Stimulated activated CD4-positive, alpha-beta T cell treated with anti-CD3 and anti-CD28 coated beads, Interleukin-4, amount 100 ng/mL, for 24 hours (primary cell): ENCODE results near the gene TNFSF8.
A peak's percentile ranks its signal among the peaks of the same experiment; 100 is the strongest.

Experiments
- DNase-seq: peaks from one replicate; pipeline ENCODE4 v3.0.0-alpha.2; 2020

The TNFSF8 gene

GRCh38 chr9:114902786-114903524, 27.4 kb downstream of the TNFSF8 start:
- DNase-seq, result peak; percentile 57

- no peak for DNase-seq
Measured at GRCh38 chr9:114900942-114901802, 29.2 kb downstream of the TNFSF8 start.

- DNase-seq, result no peak
Measured at GRCh38 chr9:114899995-114900394, 30.4 kb downstream of the TNFSF8 start.

GRCh38 chr9:114899461-114899860, 30.9 kb downstream of the TNFSF8 start:
- DNase-seq, result no peak

- DNase-seq, result peak; percentile 64
Measured at GRCh38 chr9:114898741-114899140, 31.6 kb downstream of the TNFSF8 start.

DNA sequence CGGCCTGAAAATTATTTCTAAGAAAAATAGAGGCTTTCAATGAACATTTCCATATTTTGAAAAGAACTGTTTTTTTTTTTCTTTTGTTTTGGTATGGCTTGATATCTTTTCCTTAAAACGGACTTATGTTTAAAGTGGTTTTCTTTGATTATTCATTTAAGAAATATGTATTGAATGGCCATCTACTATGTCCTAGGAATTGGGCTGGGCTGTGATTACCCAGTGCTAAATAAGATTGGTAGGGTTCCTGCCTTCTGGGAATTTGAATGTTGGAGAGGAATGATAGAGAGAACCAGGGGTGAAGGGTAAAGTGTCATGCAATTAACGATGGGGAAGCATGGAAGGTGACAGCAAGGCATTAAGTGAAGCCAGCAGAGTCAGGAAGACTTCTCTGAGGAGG, 33.2 kb downstream of the TNFSF8 start:
- DNase-seq, result no peak

DNA sequence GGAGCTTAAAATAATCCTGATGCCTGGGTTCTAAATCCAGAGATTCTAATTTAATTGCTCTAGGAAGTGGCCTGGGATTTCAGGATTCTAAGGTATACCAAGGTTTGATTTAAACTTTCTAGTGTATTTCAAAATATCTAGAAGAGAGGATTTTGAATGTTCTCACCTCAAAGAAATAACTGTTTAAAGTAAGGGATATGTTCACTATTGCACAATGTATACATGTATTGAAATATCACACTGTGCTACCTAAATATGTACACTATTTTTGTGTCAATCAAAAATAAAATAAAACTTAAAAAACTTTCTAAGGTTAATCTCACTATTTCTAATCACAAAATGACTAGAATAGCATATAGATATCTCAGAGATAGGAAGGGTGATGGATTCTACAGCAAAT, 34.0 kb downstream of the TNFSF8 start:
- DNase-seq, result no peak

GRCh38 chr9:114895521-114895991, 34.8 kb downstream of the TNFSF8 start:
- no peak for DNase-seq

DNA sequence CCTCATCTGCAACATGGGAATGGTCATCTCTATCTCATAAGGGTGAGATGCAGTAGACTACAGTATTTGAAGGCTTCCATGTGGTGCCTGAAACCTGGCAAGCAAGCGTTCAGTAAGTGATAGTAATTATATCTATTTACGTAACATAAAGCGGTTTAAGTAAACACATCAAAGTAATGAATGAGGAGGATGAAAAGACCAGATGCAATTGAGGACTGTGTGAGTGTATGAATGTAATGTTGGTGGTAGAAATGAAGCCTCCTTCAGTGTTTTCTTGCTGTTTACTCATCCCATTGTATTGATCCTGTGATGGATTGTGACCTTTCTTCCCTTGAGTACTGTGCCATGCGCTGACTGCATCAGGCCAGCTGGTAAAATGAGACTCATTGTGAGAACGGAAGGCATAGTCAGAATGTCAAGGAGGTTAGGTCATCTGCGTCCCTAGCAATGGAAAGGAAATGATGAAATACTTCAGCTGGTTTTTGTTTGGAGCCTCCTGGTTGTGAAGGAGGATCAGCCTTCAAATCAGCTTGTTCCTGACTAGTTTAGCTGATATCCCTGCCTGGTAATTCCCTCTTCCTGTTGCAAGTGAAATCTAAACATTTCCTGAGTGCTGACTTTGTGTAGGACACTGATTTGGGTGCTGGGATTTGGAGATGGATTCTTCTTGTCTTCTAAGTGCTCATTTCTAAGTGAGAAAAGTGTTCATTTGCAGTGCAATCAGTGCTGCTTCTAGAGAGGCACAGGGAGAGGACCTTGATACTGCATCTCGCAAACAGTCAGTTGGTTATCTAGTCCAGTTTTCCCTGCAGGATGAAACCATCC, 35.6 kb downstream of the TNFSF8 start:
- DNase-seq, result peak; percentile 47

DNA sequence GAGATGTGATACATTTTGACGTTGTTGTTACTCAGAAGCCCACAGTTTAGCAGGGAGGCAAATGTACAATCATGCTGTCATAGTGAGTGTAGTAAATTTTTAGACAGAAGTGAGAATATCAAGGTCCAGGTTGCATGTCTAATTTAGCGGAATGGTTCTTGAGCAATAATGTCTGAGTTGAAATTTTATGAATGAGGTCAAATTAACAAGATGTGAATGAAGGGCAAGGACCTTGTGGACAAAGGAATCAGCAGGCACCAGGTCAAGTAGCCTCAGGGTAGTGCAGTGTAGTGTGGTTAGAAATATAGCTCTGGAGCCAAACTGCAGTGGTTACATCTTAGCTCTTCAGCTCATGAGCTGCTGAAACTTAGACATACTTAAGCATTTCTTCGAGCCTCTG, 36.2 kb downstream of the TNFSF8 start:
- no peak for DNase-seq

- peak; percentile 60 for DNase-seq
Measured at GRCh38 chr9:114893221-114894010, 37.0 kb downstream of the TNFSF8 start.

GRCh38 chr9:114889802-114890224, 40.6 kb downstream of the TNFSF8 start:
- DNase-seq, result no peak

- DNase-seq, result no peak
Measured at GRCh38 chr9:114888607-114889006, 41.8 kb downstream of the TNFSF8 start.

DNA sequence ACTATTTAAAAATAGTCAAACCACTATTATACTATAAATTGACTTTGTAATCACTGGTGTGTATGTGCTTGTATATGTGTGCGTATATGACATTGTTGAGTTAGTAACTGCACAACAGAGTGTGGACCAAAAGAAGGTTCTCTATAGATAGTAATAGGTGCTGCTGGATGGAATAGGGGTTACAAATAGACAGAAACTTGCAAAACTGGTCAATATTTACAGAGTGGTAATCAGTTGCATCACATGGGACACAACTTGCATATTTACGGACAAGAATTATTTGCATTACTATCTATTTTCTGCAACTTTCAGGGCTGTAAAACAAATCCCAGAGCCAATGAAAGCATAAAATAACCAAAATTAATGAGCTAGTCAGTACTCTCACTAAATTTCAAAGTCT, 42.4 kb downstream of the TNFSF8 start:
- DNase-seq, result no peak

GRCh38 chr9:114884787-114885452, 45.5 kb downstream of the TNFSF8 start:
- no peak for DNase-seq

DNA sequence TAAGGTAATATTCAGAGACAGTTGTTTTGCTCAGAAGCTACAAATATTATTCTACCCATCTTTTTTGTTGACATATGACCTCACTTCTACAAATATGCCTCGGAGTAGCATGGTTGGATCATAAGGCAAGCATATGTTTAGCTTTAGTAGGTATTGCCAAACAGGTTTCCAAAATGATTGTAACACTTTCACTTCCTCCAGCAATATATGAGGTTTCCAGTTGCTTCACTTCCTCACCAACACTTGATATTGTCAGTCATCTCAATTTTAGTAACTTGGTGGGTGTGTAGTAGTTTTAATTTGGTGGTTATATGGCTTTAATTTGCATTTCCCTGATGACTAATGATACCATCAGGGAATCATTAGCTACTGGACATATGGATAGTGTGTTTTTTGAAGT, 46.7 kb downstream of the TNFSF8 start:
- DNase-seq, result no peak

GRCh38 chr9:114880291-114880745, 50.1 kb downstream of the TNFSF8 start:
- no peak for DNase-seq

GRCh38 chr9:114878879-114879564, 51.4 kb downstream of the TNFSF8 start:
- DNase-seq, result no peak

DNA sequence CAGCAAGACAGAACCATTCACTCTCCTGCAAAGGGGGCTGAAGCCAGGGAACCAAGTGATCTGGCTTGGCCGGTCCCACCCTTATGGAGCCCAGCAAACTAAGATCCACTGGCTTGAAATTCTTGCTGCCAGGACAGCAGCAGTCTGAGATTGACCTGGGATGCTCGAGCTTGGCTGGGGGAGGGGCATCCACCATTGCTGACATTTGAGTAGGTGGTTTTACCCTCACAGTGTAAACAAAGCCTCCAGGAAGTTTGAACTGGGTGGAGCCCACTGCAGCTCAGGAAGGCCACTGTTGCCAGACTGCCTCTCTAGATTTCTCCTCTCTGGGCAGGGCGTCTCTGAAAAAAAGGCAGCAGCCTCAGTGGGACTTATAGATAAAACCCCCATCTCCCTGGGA, 60.5 kb downstream of the TNFSF8 start:
- DNase-seq, result no peak

DNA sequence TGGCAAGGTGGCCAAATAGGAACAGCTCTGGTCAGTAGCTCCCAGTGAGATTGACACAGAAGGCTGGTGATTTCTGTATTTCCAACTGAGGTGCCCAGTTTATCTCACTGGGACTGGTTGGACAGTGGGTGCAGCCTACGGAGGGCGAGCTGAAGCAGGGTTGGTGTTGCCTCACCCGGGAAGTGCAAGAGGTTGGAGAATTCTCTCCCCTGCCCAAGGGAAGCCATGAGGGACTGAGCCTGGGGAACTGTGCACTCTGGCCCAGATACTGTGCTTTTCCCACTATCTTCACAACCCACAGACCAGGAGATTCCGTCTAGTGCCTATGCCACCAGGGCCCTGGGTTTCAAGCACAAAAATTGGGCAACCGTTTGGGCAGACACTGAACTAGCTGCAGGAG, 61.0 kb downstream of the TNFSF8 start:
- DNase-seq, result no peak

- DNase-seq, result no peak
Measured at GRCh38 chr9:114867327-114867726, 63.1 kb downstream of the TNFSF8 start.
